Endothelial cell of umbilical vein (primary cell): ENCODE data around the gene DNAI7.

Experiments
- CTCF ChIP-seq, 2 donors: IDR thresholded peaks; 1 replicate in 1 of 2; 2 replicates in 1 of 2; pipeline ENCODE4 v1.5.1; 2011; ENCODE audit warnings: low read length in 2 of 2, mild to moderate bottlenecking in 2 of 2, moderate library complexity in 2 of 2, control low read depth in 1 of 2, inconsistent platforms in 1 of 2, low read depth in 1 of 2; ENCODE audit not compliant: insufficient read depth in 1 of 2; ENCODE audit errors: extremely low read depth in 1 of 2
- EZH2 ChIP-seq: IDR thresholded peaks from 2 replicates; pipeline ENCODE4 v1.6.1; 2012; ENCODE audit warnings: borderline replicate concordance, low read depth, mild to moderate bottlenecking, moderate library complexity, low read length, inconsistent platforms; ENCODE audit not compliant: severe bottlenecking
- JUN ChIP-seq: IDR thresholded peaks from 2 replicates; pipeline ENCODE4 v1.6.1; 2011; ENCODE audit warnings: borderline replicate concordance, low read depth; ENCODE audit not compliant: insufficient read length, insufficient read depth
- MAX ChIP-seq: IDR thresholded peaks from 2 replicates; pipeline ENCODE4 v1.6.1; 2011; ENCODE audit not compliant: insufficient read depth, insufficient read length
- MYC ChIP-seq: IDR thresholded peaks from one replicate; pipeline ENCODE4 v1.6.1; 2011; ENCODE audit warnings: mild to moderate bottlenecking, low read depth, low read length
- POLR2A ChIP-seq: IDR thresholded peaks from 2 replicates; pipeline ENCODE4 v1.6.1; 2012; ENCODE audit warnings: low read depth, mild to moderate bottlenecking, control low read depth, low read length
- POLR2AphosphoS5 ChIP-seq: IDR thresholded peaks from 2 replicates; pipeline ENCODE4 v1.6.1; 2012; ENCODE audit warnings: low read depth, mild to moderate bottlenecking, control low read depth, low read length, moderate library complexity; ENCODE audit not compliant: insufficient read depth

GRCh38 chr12:25099010-25099409, 96.0 kb downstream of the DNAI7 start:
- TF ChIP-seq CTCF (IDR thresholded peaks at IDR 0.05; ENCODE audit: extremely low read depth in 1 of 2, insufficient read depth in 1 of 2, low read depth in 1 of 2, low read length in 2 of 2) (no peak), POLR2A (no peak), MYC (no peak), MAX (no peak), JUN (no peak), EZH2 (no peak), POLR2AphosphoS5 (no peak)
